ENCODE data around the gene MARK3.
A peak's percentile ranks its signal among the peaks of the same experiment; 100 is the strongest.

Gene MARK3

DNA sequence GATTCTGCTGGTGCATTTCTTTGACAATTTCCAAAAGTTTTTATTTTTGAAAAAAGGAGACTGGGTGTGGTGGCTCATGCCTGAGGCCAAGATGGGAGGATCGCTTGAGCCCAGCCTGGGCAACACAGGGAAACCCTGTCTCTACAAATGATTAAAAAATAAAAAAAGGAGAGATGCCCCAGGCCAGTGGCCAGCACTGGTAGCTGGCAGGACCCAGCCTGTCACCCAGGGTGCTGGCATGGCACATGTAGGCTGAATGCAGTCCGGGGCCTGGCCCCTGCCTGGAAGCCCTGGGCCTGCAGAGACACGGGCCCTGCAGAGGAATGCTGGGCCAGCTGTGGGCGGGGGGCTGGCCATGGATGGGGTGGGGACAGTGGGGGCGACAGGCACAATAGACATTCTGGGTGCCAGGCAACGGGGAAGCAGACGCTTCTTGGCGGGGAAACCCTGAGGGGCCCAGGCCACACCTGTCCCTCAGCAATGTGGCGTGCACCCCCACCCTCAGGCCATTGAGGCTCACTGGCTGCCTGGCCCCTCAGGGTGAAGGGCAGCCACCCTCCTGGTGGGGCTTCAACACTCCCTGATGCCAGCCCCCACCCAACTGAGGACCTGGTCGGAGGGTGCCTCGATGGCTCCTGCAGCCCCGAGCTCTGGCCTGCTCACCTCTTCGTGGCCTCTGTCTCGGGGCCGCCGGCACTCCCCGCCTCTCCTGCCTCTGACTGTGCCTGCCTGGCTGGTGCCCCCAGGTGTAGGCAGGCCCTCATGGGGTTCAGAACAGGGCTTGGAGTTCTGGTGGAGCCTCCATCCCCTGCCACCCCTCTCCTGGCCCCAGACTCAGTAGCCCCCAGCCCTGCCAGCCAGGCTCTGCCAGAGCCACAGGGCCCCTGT, 155.8 kb downstream of the MARK3 start:
- no peak for DNase-seq

DNA sequence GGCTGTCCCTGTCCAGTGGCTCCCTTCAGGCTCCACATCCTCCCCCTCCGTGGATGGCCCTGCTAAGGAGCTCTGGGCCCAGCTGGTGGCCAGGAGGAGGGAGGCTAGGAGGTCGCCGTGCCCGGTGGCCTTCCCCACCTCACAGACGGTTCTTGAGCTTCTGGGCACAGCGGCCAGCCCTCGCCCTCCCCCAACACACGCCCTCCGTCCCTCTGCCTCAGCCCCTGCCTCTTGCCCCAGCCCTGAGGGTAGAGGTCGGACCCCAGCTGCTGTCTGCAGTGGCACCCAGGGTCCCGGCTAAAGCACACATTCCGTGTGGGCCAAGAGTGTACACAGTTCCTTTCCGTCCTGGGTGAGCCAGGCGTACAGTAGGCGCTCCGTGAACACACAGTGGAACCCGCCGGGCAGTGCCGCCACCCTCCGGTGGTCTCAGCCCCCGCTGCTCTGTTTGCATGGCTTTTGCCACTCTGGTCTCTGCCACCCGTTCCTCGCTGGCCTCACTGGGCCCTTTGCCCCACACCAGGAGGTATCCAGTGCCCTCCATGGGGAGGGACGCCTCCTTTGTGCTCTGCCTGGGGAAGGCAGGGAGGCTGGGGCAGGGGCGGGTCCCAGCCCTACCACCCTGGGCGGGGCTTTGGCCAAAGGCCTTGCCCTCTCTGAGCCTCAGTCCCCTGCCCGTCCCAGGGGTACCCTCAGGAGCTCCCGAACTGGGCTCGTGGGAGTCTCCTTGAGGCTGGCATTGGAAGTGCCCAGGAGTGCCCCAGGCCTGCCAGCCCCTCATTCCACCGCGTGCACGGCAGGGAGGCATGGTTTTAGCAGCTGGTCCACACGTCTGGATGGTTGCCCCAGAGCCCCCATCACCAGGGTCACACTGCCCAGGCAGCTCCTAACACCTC, 156.7 kb downstream of the MARK3 start:
- no peak for DNase-seq

DNA sequence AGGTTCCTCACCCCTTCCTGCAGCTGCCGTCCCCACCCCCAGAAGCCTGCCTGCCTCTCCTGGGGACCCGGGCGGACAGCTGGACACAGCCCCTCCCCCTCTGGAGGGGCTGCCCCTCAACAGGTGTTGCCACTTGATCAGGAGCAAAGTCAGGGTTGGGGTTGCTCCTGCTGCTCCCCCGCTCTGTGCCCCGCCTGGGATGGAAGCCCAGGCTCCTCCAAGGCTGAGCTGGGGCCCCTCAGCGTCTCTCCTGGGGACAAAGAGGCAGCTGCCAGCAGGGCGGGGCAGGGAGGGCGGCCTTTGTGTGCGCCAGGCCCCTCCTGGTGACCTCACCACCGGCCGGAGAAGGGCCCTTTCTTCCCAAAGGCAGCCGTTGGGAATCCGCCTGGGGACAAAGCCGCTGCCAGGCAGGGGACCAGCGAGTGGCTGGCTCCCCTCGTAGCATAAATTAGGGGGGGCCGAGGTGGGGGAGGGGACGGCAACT, 157.4 kb downstream of the MARK3 start:
- no peak for DNase-seq

DNA sequence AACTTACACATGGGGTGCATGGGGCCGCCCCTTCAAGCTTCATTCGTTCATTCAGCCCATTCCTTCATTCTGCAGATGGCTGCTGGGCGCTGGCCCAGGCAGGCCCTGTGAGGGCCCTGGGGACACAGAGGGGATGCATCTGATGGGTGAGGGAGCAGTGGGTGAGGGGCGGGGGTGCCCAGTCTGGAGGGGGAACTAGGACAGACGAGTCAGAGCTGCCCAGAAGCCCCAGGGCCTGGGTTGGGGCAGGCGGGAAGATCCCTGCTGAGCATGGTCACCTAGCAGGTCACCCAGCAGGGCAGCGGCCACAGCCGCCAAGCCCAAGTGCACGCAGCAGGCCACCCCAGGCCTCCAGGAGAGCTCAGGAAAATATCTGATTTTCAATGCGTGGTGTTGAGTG, 157.9 kb downstream of the MARK3 start:
- DNase-seq: no peak

DNA sequence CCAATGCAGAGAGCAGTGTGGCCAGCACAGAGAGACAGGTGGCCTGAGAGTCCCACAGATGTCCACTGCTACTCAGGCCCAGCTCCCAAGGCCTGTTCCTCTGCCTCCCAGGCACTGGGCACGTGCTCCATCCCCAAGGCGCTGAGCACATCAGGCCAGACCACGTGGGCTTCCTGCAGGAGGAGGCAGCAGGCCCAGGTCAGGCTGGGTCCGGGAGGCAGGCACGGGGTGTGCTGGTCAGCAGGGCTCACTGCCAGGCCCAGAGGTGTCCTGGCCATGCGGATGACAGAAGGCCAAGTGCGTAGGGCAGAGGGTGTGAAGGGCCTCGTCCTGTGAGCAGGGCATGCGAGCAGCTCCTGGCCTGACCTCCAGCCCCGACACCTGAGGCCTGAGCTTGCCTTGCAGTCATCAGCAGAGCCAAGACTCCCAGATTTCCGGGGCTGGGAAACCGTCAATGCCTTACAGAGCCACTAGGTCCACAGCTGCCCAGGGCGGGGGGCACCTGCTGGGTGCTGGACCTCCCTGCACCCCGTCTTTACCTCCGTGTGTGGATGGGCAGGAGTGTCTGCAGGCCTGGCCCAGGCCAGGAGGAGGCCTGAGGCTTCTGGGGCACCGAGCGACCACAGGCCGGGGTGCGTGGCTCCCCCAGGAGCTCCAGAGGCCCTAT, 158.6 kb downstream of the MARK3 start:
- DNase-seq: no peak

DNA sequence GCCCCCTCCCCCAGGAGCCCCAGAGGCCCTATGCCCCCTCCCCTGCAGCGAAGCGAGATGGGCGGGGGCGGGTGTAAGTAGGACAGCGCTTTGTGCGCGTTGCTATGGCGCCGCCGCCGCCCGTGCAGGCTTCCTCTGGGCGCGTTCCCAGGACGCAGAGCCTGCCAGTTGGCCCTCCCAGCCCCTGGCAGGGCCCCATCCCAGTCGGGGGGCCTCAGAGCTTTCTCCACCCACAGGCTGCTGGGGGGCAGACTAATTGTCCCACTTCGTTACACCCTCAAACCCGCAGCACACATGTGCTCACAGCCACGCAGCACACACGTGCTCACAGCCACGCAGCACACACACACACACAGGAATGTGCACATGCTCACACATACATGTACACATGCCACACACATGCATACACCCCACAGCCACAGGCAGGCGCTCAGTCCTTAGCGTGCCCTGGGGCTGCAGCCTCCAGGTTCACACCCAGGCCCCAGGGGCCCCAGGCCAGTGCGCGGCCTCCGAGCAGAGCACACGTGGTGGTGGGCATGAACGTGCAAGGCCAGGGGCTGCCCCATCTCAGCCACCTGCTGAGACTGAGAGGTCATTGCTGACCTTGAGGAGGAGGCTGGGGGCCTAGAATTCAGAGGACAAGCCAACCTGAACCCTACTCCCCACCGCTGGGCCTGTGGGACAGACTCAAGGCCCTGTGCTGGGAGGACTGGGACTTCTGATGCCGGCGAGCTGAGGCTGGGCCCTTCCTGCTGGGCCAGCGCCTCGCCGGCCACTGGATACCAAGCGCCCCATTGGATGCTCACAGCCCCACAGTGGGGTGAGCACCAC, 159.4 kb downstream of the MARK3 start:
- DNase-seq: no peak

DNA sequence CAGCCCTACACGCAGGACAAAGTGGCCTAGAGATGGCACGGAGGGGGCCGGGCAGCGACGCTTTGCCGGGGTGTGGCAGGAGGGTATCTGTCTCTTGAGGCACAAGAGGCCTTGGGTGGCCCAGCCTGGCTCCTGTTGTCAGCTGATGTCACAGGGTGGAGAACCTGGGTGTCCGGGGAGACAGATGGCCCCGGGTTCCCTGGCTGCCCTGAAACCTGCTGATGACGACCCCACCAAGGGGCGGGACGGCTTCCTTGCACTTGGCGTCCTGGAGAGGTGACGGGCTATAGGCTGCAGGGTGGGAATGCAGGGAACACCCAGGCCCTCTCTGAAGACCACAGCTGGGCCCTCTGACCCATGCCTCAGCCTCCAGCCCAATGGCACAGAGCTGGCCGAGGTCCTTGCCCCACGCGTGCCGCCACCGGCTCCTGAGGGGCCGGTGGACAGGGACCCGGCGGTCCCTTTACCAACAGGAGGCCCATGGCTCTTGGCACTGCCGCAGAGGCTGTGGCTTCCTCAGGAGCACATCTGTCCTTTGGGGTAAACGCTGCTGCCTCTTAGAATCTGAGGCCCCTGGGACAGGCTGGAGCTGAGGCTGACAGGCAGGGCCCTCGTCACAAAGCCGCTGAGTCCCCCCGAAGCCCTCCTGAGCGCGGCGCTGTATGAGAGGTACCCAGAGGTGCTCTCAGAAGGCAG, 160.2 kb downstream of the MARK3 start:
- no peak for DNase-seq

DNA sequence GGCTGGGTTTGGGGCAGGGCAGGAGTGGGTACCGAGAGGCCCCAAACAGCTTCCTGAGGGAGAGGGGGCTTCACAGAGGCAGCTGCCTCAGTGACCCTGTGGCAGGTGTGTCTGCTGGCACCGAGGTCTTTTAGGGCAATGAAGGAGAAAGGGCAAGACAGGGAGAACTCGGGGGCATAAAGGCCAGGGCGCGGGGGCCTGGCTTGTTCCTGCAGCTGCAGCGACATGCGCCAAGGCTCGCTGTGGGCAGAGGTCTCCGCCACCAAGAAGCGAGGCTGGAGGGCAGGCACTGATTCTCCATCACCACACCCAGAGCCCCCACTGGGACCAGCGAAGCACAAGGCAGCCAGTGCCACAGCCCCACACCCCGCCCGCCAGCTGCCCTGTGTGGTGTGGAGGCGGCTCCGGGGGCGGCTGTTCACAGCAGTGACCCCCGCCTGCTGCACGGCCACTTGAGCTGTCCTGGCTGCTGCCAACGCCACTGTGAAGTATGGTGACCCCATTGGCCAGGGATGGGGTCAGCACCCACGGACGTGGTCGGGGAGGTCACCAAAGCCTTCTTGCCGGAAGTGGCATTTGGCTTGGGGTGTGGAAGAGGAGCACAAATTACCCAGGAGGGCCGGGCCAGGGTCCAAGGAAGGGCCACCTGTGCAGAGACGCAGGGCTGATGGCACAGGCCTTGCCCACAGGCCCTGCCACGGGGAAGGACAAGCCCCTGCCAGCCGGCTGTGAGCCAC, 160.9 kb downstream of the MARK3 start:
- no peak for DNase-seq

DNA sequence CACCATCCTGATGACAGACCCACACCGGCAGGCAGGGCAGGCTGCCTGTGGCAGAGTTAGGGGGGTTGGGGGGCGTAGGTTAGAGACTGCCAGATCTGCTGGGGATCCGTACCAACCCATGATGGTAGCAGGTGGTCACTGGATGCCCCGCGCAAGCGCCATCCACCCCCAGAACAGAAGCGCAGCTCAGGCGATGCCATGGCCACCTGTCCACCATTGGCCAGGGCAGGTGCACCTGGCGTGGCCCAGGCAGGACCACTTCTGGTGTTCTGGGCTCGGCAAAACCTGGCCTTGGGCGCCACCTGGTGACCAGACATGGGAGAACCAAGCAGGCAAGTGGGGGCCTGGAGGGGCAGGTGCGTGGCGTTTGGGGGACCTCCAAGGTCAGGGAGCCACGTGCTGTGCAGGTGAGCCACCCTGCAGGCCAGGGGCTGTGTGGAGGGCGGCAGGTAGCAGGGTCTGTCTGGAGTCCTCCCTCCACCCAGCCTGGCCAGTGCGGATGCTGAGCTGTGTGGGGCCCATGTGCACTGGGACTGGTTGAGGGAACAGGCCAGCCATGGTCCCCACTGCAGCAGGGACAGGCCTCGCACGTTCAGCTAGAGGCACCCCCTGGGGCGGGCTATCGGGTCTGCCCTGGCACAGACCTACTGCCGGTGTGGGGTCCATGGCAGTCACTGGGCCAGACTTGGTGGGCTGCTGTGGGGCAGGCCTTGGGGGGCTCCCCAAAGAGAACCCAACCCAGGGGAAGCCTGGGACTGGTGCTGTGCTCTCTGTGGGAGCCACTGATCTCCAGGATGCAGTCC, 161.6 kb downstream of the MARK3 start:
- peak; percentile 71 to 76 for DNase-seq

DNA sequence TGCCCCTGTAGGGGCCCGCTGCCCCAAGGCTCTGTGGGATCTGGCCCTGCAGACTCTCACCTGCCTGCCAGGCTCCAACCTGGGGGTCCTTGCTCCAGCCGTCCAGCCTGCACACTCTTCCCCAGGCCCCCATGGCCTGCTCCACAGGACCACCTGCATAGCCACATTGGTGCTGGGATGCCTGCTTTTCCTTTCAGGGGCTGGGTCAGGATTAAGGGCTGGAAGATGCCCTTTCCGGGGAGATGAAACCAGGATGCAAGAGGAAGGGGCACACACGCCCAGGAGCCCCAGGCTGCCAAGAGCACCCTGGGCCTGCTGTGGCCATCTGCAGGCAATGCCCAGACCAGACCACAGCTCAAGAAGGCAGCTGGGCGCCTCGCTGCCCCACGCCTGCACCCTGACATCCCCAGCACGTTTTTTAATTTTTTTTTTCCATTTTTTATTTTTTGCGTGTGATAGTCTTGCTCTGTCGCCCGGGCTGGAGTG, 162.3 kb downstream of the MARK3 start:
- DNase-seq: no peak

DNA sequence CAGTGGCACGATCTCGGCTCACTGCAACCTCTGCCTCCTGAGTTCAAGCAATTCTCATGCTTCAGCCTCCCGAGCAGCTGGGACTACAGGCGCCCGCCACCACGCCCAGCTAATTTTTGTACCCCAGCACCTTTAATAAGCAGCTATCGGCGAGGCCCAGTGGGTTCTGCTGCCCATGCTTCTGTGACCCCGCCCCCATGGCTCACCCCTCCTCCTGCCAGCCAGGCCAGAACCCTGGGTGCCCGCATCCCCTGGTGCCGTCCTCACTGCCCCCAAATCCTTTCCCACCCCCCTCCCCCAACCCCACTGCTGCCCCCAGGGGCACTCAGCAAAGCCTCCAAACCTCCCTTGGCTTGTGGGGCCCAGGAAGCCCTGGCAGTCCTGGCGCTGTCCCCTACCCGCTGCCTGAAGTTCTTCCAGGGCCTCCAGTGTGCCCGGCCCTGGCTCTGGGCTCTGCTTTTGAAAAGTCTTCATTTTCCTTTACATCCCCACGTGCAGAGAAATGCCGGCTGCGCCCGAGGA, 162.8 kb downstream of the MARK3 start:
- DNase-seq: no peak

DNA sequence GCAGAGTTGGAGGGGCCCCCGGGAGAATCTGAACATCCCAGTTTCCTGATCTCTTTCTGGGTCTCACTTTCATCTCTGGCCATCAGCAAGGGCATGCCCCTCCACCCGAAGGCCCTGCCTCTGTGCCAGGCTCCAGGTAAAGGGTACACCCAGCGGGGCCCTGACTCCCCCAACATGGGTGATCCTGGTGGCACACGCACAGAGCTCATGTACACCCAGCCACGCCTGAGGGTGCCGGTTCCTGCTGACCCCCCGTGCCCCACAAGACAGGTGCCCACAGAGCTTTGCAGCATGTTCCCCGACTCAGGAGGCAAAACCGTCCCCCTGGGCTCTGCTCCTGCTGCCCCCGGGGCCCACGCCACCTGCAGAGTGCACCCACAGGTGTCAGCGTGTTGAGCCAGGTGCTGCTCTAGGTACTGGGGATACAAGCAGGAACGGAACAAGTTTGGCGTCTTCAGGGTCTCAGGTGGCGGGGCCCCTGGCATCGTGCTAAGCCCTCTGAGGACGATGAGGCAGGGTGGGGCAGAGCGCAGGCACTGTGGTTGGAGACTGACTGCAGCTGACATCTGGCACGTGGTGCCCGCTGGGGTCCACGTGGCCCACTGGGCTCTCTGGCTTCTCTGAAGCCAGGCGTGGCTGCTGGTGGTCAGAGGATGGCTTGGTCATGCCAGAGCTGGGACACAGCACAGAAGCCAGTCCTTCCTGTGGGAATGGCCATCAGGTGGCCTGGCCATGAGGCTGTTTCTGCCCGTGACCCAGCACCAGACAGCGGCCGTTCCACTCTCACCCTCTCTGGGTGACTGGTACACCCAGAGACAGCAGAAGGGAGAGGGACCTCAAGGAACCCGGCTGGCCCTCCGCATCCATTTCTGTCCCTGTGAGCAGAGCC, 163.5 kb downstream of the MARK3 start:
- no peak for DNase-seq

DNA sequence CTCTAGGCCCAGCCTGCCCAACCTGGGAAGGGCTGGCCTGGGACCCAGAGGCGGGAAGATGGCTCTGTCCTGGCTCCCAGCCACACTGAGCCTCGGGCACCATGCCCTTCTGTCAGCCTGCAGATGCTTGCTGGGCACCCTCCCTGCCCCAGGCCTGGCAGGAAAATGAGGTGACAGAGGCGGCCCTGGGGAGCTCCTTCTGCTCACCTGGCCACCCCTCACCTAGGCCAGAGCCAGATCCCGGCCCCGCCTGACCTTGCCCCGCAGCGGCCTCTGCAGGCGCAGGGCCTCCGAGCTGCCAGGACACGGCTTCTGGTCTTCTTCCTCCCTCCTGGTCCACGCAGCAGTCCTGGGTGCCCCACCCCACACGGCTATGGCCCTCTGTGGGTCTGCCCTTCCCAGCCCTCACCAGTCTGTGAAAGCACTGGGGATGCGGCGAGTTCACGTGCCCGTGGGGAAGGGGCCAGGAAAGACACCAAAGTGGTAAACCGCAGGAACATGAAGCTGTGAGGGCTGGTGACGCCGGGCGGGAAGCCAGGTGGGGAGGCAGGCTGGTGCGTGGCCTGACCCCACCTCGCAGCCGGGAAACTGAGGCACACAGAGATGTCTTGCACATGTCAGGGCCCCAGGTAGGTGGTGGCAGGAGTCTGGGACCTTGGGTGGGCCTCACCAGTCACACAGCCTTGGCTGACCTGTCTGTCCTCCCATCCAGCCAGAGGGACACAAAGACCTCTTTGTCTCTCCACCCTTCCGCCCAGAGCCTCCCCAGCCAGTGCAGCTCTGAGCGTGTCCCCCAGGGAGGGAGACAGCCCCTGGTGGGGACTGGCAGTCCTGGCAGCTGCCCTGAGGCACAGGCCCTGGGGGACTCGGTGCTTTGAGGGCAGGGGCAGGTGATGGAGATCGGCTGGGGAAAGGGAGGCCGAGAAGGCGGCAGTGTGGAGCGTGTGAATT, 164.4 kb downstream of the MARK3 start:
- no peak for DNase-seq

DNA sequence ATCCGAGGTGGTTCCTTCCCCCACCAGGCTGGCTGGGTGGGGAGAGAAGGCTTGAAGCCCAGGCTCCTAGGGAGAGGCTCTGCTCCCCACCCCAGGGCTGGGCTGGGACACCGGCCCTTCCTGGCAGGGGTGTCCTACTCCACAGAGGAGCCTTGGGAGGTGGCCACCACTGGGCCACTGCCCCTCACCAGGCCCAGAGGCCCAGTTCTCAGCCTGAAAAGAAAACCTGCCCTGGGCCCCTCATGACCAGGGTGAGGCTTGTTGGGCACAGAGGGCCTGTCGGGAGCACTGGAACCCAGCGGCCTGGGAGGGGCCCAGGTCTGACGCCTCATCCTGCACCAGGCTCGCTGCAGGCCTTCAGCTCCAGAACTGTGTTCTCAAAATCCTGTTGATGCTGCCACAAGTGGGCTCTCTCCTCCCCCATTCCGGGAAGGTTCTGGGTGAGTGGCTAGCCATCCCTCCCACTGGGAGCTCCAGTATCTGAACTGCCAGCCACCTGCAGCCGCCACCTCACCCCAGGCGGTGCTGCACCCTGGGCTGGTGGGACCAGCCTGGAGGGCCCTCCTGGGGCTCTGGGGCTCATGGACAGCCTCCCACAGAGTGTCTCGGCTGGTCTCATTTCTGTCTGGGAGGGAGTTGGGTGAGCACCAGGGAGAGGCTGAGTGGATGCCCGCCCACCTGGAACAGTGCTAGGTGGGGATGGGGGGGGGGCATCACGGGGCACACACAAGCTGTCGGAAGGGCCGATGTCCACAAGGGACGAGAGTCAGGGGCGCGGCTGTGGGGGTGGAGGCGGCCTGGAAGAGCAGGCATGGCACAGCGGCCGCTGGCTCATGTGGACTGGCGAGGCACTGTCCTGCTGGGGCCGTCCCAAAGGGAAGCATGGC, 165.5 kb downstream of the MARK3 start:
- DNase-seq: no peak

DNA sequence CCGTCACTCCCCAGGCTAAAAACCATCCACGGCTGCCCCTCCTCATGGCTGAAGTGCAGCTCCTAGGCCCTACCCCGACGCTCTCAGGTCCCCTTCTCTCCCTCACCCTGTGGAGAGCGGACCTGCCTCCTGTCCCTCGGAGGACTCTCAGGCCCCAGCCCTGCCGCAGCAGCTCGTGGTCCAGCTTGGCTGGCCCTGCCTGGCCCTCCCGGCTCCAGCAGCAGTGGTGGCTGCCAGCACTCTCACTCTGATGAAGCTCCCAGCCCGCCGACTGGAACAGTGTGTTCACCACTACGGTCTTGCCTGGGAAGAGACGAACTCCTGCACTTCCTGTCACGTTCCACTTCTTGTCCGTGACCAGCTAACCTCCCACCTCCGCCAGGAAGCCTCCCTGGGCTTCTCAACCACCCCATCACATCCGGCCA, 166.1 kb downstream of the MARK3 start:
- DNase-seq: no peak

Data from activated CD4-positive, alpha-beta T cell treated with anti-CD3 and anti-CD28 coated beads, Interleukin-2, amount 50 U/mL, for 4 hours (primary cell).